Caco-2 (cell line): ENCODE measurements around the gene CR1L. TPM values are rescaled to one million over a fixed set of nuclear protein-coding genes. Genes with fewer than 3 reads are reported as not detected.

Experiments
- BruUV-seq: library from RNA; stranded (reverse); fragments of 400-500 nt; replicated peaks from 2 replicates; lab custom pipeline; 2021; lab: Mats Ljungman, UMichigan
- CTCF ChIA-PET: fragments of 300-600 bp; sonication (Branson Sonifier 250); formaldehyde crosslinking; loops from one replicate; lab custom pipeline; 2022; ENCODE audit warnings: antibody characterized with exemption; lab: Charles Lee
- POLR2A ChIA-PET: fragments of 300-600 bp; sonication (Branson Sonifier 250); formaldehyde crosslinking; loops from one replicate; lab custom pipeline; 2022; ENCODE audit warnings: antibody characterized with exemption; lab: Charles Lee
- DNase-seq, 2 experiments: peaks; one replicate each; pipeline versions ENCODE4 v3.0.0 to v3.0.0-alpha.2; 2020 to 2022
- H3K27me3 ChIP-seq: replicated peaks from 2 replicates; pipeline ENCODE4 v1.6.0; 2011; ENCODE audit warnings: low read length; ENCODE audit not compliant: control insufficient read depth, insufficient read depth
- H3K36me3 ChIP-seq: 2 replicates; pipeline ENCODE4 v1.5.1; 2011; ENCODE audit warnings: low read length; ENCODE audit not compliant: control insufficient read depth, insufficient read depth
- H3K4me1 ChIP-seq: fragments of 250-450 bp; sonication (Bioruptor Pico); 2 replicates; pipeline ENCODE4 v1.5.1; 2020; ENCODE audit warnings: mild to moderate bottlenecking
- H3K4me3 ChIP-seq: 2 replicates; pipeline ENCODE4 v1.5.1; 2011; ENCODE audit warnings: low read depth, mild to moderate bottlenecking, control low read depth, low read length
- H3K9me3 ChIP-seq: fragments of 250-450 bp; sonication (Bioruptor Pico); 2 replicates; pipeline ENCODE4 v1.5.1; 2020; ENCODE audit warnings: mild to moderate bottlenecking, moderate library complexity
- H3K27ac Mint-ChIP-seq: one replicate; pipeline ENCODE4 v1.8.0; 2022; ENCODE audit warnings: mixed read lengths; ENCODE audit not compliant: unreplicated experiment
- H3K27me3 Mint-ChIP-seq: one replicate; pipeline ENCODE4 v1.8.0; 2022; ENCODE audit warnings: mixed read lengths; ENCODE audit not compliant: insufficient read depth, unreplicated experiment
- H3K36me3 Mint-ChIP-seq: one replicate; pipeline ENCODE4 v1.8.0; 2022; ENCODE audit warnings: mild to moderate bottlenecking, mixed read lengths; ENCODE audit not compliant: insufficient read depth, unreplicated experiment
- H3K4me1 Mint-ChIP-seq: one replicate; pipeline ENCODE4 v1.8.0; 2022; ENCODE audit warnings: low read depth, mixed read lengths; ENCODE audit not compliant: unreplicated experiment
- H3K4me3 Mint-ChIP-seq: one replicate; pipeline ENCODE4 v1.8.0; 2022; ENCODE audit warnings: mild to moderate bottlenecking, moderate library complexity, mixed read lengths; ENCODE audit not compliant: unreplicated experiment
- H3K9me3 Mint-ChIP-seq: one replicate; pipeline ENCODE4 v1.8.0; 2022; ENCODE audit warnings: mixed read lengths; ENCODE audit not compliant: unreplicated experiment
- CTCF ChIP-seq, 2 experiments: fragments of 200-600 bp in 1 of 2; IDR thresholded peaks; 1 replicate in 1 of 2; 2 replicates in 1 of 2; pipeline versions ENCODE4 v1.5.1 to v1.8.0; 2011 to 2022; ENCODE audit warnings: antibody characterized with exemption in 1 of 2, control low read depth in 1 of 2, inconsistent platforms in 1 of 2, low read depth in 1 of 2, low read length in 1 of 2, mild to moderate bottlenecking in 1 of 2, moderate library complexity in 1 of 2; ENCODE audit not compliant: insufficient read depth in 1 of 2, severe bottlenecking in 1 of 2, unreplicated experiment in 1 of 2
- intact Hi-C: fragments of 100-400 bp; cut with micrococcal nuclease; formaldehyde crosslinking; loops from one replicate; pipeline ENCODE4 v1.10.0; 2022; ENCODE audit not compliant: unreplicated experiment
- total RNA-seq: library from RNA; stranded (reverse); gene quantifications from 2 replicates; pipeline ENCODE4 v1.2.3, GENCODE V29; 2022

The CR1L gene
- total RNA-seq, 1 experiment from 2014 or later: not detected

- Mint-ChIP-seq H3K4me3 (no peak overlapping the region), H3K4me1 (peaks cover 6% of the 10 kb centered on the region), H3K9me3 (peaks cover 7% of the 10 kb centered on the region), H3K27me3 (peaks cover 19% of the 10 kb centered on the region), H3K36me3 (no peaks in the 10 kb centered on the region), H3K27ac (no peak overlapping the region)
- no peak overlapping the region for H3K4me3 ChIP-seq
- no peak for TF ChIP-seq CTCF (IDR thresholded peaks at IDR 0.05; ENCODE audit: insufficient read depth in 1 of 2, low read depth in 1 of 2, low read length in 1 of 2, severe bottlenecking in 1 of 2, unreplicated experiment in 1 of 2)
- no peaks in the 10 kb centered on the region for H3K4me1 ChIP-seq
- no peak for DNase-seq
- H3K9me3 ChIP-seq: no peaks in the 10 kb centered on the region
- BruUV-seq: no TSS peak
- H3K36me3 ChIP-seq: no peaks in the 10 kb centered on the region
- intact Hi-C loops: no loop called here
- no peaks in the 10 kb centered on the region for H3K27me3 ChIP-seq
- ChIA-PET CTCF (no interaction called here), POLR2A (no interaction called here)
These were observed 17.4 kb upstream of the CR1L start for GRCh38 chr1:207627496-207627895.

GRCh38 chr1:207628776-207629175 is 16.2 kb upstream of the CR1L start:
- CTCF ChIA-PET: no interaction called here
- peaks cover 6% of the 10 kb centered on the region for H3K4me1 Mint-ChIP-seq
- POLR2A ChIA-PET: no interaction called here

GRCh38 chr1:207631137-207631536 is 13.8 kb upstream of the CR1L start:
- no peak for TF ChIP-seq CTCF (IDR thresholded peaks at IDR 0.05; ENCODE audit: insufficient read depth in 1 of 2, low read depth in 1 of 2, low read length in 1 of 2, severe bottlenecking in 1 of 2, unreplicated experiment in 1 of 2)
- peaks cover 18% of the 10 kb centered on the region for H3K27me3 Mint-ChIP-seq
- no peak overlapping the region for H3K4me3 Mint-ChIP-seq
- no peaks in the 10 kb centered on the region for H3K9me3 ChIP-seq
- H3K4me3 ChIP-seq: no peak overlapping the region
- no TSS peak for BruUV-seq
- ChIA-PET CTCF (no interaction called here), POLR2A (no interaction called here)
- DNase-seq: no peak
- H3K4me1 Mint-ChIP-seq: peaks cover 16% of the 10 kb centered on the region
- no peaks in the 10 kb centered on the region for H3K9me3 Mint-ChIP-seq
- H3K4me1 ChIP-seq: no peaks in the 10 kb centered on the region
- no peaks in the 10 kb centered on the region for H3K36me3 ChIP-seq
- no peaks in the 10 kb centered on the region for H3K36me3 Mint-ChIP-seq
- H3K27me3 ChIP-seq: no peaks in the 10 kb centered on the region
- no peak overlapping the region for H3K27ac Mint-ChIP-seq
- intact Hi-C loops: no loop called here

More at GRCh38 chr1:207628776-207629175, 16.2 kb upstream of the CR1L start:
- Histone ChIP-seq H3K27me3 (no peaks in the 10 kb centered on the region), H3K36me3 (no peaks in the 10 kb centered on the region), H3K9me3 (no peaks in the 10 kb centered on the region), H3K4me3 (no peak overlapping the region), H3K4me1 (no peaks in the 10 kb centered on the region)
- Mint-ChIP-seq H3K27me3 (peaks cover 19% of the 10 kb centered on the region), H3K4me3 (no peak overlapping the region), H3K36me3 (no peaks in the 10 kb centered on the region), H3K9me3 (peaks cover 7% of the 10 kb centered on the region), H3K27ac (no peak overlapping the region)
- BruUV-seq: no TSS peak
- TF ChIP-seq CTCF (IDR thresholded peaks at IDR 0.05; ENCODE audit: insufficient read depth in 1 of 2, low read depth in 1 of 2, low read length in 1 of 2, severe bottlenecking in 1 of 2, unreplicated experiment in 1 of 2): no peak
- intact Hi-C loops: no loop called here
- no peak for DNase-seq
